ENCODE measurements around the gene SPTAN1.

SPTAN1 gene

GRCh38 chr9:128653908-128654307 lies 101.5 kb downstream of the SPTAN1 start:
- Histone ChIP-seq H3K79me1 (ENCODE audit: low read length) (peaks cover 6% of the 10 kb centered on the region), H3K9me3 (ENCODE audit: insufficient read depth, low read depth, low read length) (no peaks in the 10 kb centered on the region), H2BK5ac (ENCODE audit: low read depth, low read length, poor library complexity) (no peak overlapping the region), H3K18ac (ENCODE audit: low read length) (no peak overlapping the region), H3K23ac (ENCODE audit: low read length) (no peak overlapping the region), H3K4ac (ENCODE audit: low read depth, low read length) (peak overlapping the region; percentile 54), H4K91ac (ENCODE audit: low read depth, low read length) (no peak overlapping the region), H3K4me3 (ENCODE audit: low read depth, low read length) (no peak overlapping the region), H3K27me3 (ENCODE audit: insufficient read depth, low read length) (no peaks in the 10 kb centered on the region), H2BK12ac (ENCODE audit: low read length) (no peak overlapping the region), H3K27ac (ENCODE audit: low read depth, low read length) (no peak overlapping the region), H4K12ac (ENCODE audit: low read depth, low read length) (no peak overlapping the region), H3K4me1 (ENCODE audit: control insufficient read depth in 1 of 2, insufficient read depth in 2 of 2, low read length in 2 of 2) (no peaks in the 10 kb centered on the region), H2BK120ac (ENCODE audit: insufficient read depth, low read length, poor library complexity) (no peak overlapping the region), H2AFZ (ENCODE audit: insufficient read depth, low read length, poor library complexity) (no peak overlapping the region), H3K79me2 (ENCODE audit: control insufficient read depth, insufficient read depth, low read length, poor library complexity) (peaks cover 5% of the 10 kb centered on the region), H3K4me2 (ENCODE audit: low read length) (no peak overlapping the region), H4K8ac (ENCODE audit: low read depth, low read length) (no peak overlapping the region), H2AK5ac (ENCODE audit: low read length) (no peak overlapping the region), H3K9ac (ENCODE audit: low read length) (peak overlapping the region; percentile 48), H3K14ac (ENCODE audit: low read length) (no peak overlapping the region), H3K36me3 (ENCODE audit: control insufficient read depth in 1 of 2, insufficient read depth in 2 of 2, low read length in 2 of 2) (no peaks in the 10 kb centered on the region)
- WGBS (ENCODE audit: extremely low coverage, insufficient coverage, insufficient read length) = no CpG with 5 or more reads among the region's 8 CpGs
- DNase-seq = no peak

DNA sequence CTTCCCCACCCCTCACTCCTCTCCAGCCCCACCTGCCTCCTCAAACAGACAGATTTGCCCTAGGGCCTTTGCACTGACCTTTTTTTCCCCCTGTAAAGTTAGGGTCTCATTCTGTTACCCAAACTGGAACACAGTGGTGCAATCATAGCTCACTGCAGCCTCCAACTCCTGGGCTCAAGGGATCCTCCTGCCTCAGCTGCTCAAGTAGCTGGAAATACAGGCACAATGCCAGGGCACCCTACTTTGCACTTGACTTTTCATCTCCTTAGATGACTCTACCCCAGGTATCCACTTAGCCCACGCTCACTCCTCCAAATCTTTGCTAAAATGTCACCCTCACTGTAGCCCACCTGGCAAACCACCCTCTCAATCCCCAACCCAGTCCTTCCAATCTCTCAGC lies 102.1 kb downstream of the SPTAN1 start:
- Histone ChIP-seq H3K14ac (ENCODE audit: low read length) (no peak overlapping the region), H4K8ac (ENCODE audit: low read depth, low read length) (no peak overlapping the region), H3K4ac (ENCODE audit: low read depth, low read length) (peak overlapping the region; percentile 54), H3K4me1 (ENCODE audit: control insufficient read depth in 1 of 2, insufficient read depth in 2 of 2, low read length in 2 of 2) (no peaks in the 10 kb centered on the region), H3K18ac (ENCODE audit: low read length) (no peak overlapping the region), H2BK120ac (ENCODE audit: insufficient read depth, low read length, poor library complexity) (no peak overlapping the region), H3K27ac (ENCODE audit: low read depth, low read length) (no peak overlapping the region), H4K12ac (ENCODE audit: low read depth, low read length) (no peak overlapping the region), H3K79me2 (ENCODE audit: control insufficient read depth, insufficient read depth, low read length, poor library complexity) (peaks cover 5% of the 10 kb centered on the region), H4K91ac (ENCODE audit: low read depth, low read length) (no peak overlapping the region), H2AK5ac (ENCODE audit: low read length) (no peak overlapping the region), H3K23ac (ENCODE audit: low read length) (no peak overlapping the region), H2BK12ac (ENCODE audit: low read length) (no peak overlapping the region), H3K4me2 (ENCODE audit: low read length) (no peak overlapping the region), H3K9ac (ENCODE audit: low read length) (no peak overlapping the region), H3K4me3 (ENCODE audit: low read depth, low read length) (no peak overlapping the region), H2BK5ac (ENCODE audit: low read depth, low read length, poor library complexity) (no peak overlapping the region), H3K79me1 (ENCODE audit: low read length) (peaks cover 6% of the 10 kb centered on the region), H3K27me3 (ENCODE audit: insufficient read depth, low read length) (no peaks in the 10 kb centered on the region), H2AFZ (ENCODE audit: insufficient read depth, low read length, poor library complexity) (no peak overlapping the region), H3K36me3 (ENCODE audit: control insufficient read depth in 1 of 2, insufficient read depth in 2 of 2, low read length in 2 of 2) (no peaks in the 10 kb centered on the region), H3K9me3 (ENCODE audit: insufficient read depth, low read depth, low read length) (no peaks in the 10 kb centered on the region)
- DNase-seq = no peak
- WGBS (ENCODE audit: extremely low coverage, insufficient coverage, insufficient read length) = no CpG with 5 or more reads among the region's 1 CpG

GRCh38 chr9:128656416-128657343 lies 104.3 kb downstream of the SPTAN1 start, which contains the start of gene DYNC2I2:
TSS of gene DYNC2I2 (minus strand) at chr9:128656847. CDS start at chr9:128656726, 121 bp downstream.
- Histone ChIP-seq H3K27me3 (ENCODE audit: insufficient read depth, low read length) (no peaks in the 10 kb centered on the region), H2AK5ac (ENCODE audit: low read length) (no peak within 1 kb of the TSS), H3K23ac (ENCODE audit: low read length) (no peak within 1 kb of the TSS), H3K18ac (ENCODE audit: low read length) (peak within 1 kb of the TSS; percentile 97), H3K4me3 (ENCODE audit: low read depth, low read length) (peak within 1 kb of the TSS; percentile 93), H3K9me3 (ENCODE audit: insufficient read depth, low read depth, low read length) (peaks cover 2% of the 10 kb centered on the region), H2AFZ (ENCODE audit: insufficient read depth, low read length, poor library complexity) (peak within 1 kb of the TSS; percentile 97), H4K12ac (ENCODE audit: low read depth, low read length) (peak within 1 kb of the TSS; percentile 97), H3K4me2 (ENCODE audit: low read length) (peak within 1 kb of the TSS; percentile 92), H3K4ac (ENCODE audit: low read depth, low read length) (peak within 1 kb of the TSS; percentile 85), H2BK12ac (ENCODE audit: low read length) (no peak within 1 kb of the TSS), H2BK5ac (ENCODE audit: low read depth, low read length, poor library complexity) (peak within 1 kb of the TSS; percentile 99), H3K79me1 (ENCODE audit: low read length) (peaks cover 6% of the 10 kb centered on the region), H3K36me3 (ENCODE audit: control insufficient read depth in 1 of 2, insufficient read depth in 2 of 2, low read length in 2 of 2) (no peaks in the 10 kb centered on the region), H3K27ac (ENCODE audit: low read depth, low read length) (peak within 1 kb of the TSS; percentile 99), H2BK120ac (ENCODE audit: insufficient read depth, low read length, poor library complexity) (peak within 1 kb of the TSS; percentile 99), H3K14ac (ENCODE audit: low read length) (peak within 1 kb of the TSS; percentile 98), H3K79me2 (ENCODE audit: control insufficient read depth, insufficient read depth, low read length, poor library complexity) (peaks cover 5% of the 10 kb centered on the region), H3K4me1 (ENCODE audit: control insufficient read depth in 1 of 2, insufficient read depth in 2 of 2, low read length in 2 of 2) (no peaks in the 10 kb centered on the region), H4K8ac (ENCODE audit: low read depth, low read length) (peak within 1 kb of the TSS; percentile 99), H4K91ac (ENCODE audit: low read depth, low read length) (peak within 1 kb of the TSS; percentile 99), H3K9ac (ENCODE audit: low read length) (peak within 1 kb of the TSS; percentile 99)
- WGBS (ENCODE audit: extremely low coverage, insufficient coverage, insufficient read length) = no CpG with 5 or more reads among the region's 86 CpGs
- DNase-seq = peak; percentile 94 to 98

DNA sequence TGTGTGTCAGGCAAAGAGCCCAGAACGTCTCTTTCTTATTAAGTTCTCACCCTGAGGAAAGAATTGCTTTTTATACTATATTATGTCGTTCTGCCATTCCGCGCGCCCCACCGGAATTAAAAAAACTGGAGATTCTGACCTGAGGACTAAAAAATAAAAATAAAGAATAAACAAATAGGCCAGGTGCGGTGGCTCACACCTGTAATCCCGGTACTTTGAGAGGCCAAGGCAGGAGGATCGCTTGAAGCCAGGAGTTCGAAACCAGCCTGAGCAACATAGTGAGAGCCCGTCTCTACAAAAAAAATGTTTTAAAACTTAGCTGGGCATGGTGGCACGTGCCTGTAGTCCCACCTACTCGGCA lies 104.9 kb downstream of the SPTAN1 start:
- H4K91ac ChIP-seq (ENCODE audit: low read depth, low read length) = no peak overlapping the region
- no peak overlapping the region for H2BK5ac ChIP-seq (ENCODE audit: low read depth, low read length, poor library complexity)
- no peak overlapping the region for H3K18ac ChIP-seq (ENCODE audit: low read length)
- no CpG with 5 or more reads among the region's 13 CpGs for WGBS (ENCODE audit: extremely low coverage, insufficient coverage, insufficient read length)
- no peaks in the 10 kb centered on the region for H3K36me3 ChIP-seq (ENCODE audit: control insufficient read depth in 1 of 2, insufficient read depth in 2 of 2, low read length in 2 of 2)
- no peaks in the 10 kb centered on the region for H3K27me3 ChIP-seq (ENCODE audit: insufficient read depth, low read length)
- no peaks in the 10 kb centered on the region for H3K4me1 ChIP-seq (ENCODE audit: control insufficient read depth in 1 of 2, insufficient read depth in 2 of 2, low read length in 2 of 2)
- H3K4ac ChIP-seq (ENCODE audit: low read depth, low read length) = no peak overlapping the region
- H3K27ac ChIP-seq (ENCODE audit: low read depth, low read length) = no peak overlapping the region
- peak overlapping the region; percentile 57 for H4K8ac ChIP-seq (ENCODE audit: low read depth, low read length)
- peak overlapping the region; percentile 8 for H4K12ac ChIP-seq (ENCODE audit: low read depth, low read length)
- no peak overlapping the region for H2BK12ac ChIP-seq (ENCODE audit: low read length)
- H2AFZ ChIP-seq (ENCODE audit: insufficient read depth, low read length, poor library complexity) = no peak overlapping the region
- no peak overlapping the region for H3K14ac ChIP-seq (ENCODE audit: low read length)
- no peak overlapping the region for H3K23ac ChIP-seq (ENCODE audit: low read length)
- peaks cover 5% of the 10 kb centered on the region for H3K79me2 ChIP-seq (ENCODE audit: control insufficient read depth, insufficient read depth, low read length, poor library complexity)
- no peak overlapping the region for H2BK120ac ChIP-seq (ENCODE audit: insufficient read depth, low read length, poor library complexity)
- H3K9me3 ChIP-seq (ENCODE audit: insufficient read depth, low read depth, low read length) = peaks cover 2% of the 10 kb centered on the region
- H3K4me2 ChIP-seq (ENCODE audit: low read length) = no peak overlapping the region
- H3K9ac ChIP-seq (ENCODE audit: low read length) = no peak overlapping the region
- no peak overlapping the region for H2AK5ac ChIP-seq (ENCODE audit: low read length)
- H3K4me3 ChIP-seq (ENCODE audit: low read depth, low read length) = no peak overlapping the region
- no peak for DNase-seq
- H3K79me1 ChIP-seq (ENCODE audit: low read length) = peaks cover 6% of the 10 kb centered on the region
